Kidney glomerular epithelial cell (primary cell): Measurements from ENCODE around the gene ATAD3B.
"Not testable (repeated sequence)": the region's sequence is repeated elsewhere in the genome, so short reads cannot be mapped to it uniquely, and the experiment has no call there.

Experiments
- DNase-seq: peaks from one replicate; lab custom pipeline; 2025; lab: John Stamatoyannopoulos, UW

ATAD3B gene

GRCh38 chr1:1434131-1434823 is 37.3 kb upstream of the ATAD3B start:
- no peak for DNase-seq

- no peak for DNase-seq
Observed at GRCh38 chr1:1434824-1435105, 36.8 kb upstream of the ATAD3B start.

- no peak for DNase-seq
Observed at GRCh38 chr1:1435106-1435903, 36.3 kb upstream of the ATAD3B start, which contains the start of gene VWA1. VWA1 (plus strand) TSS chr1:1435690; CDS start chr1:1435749, 59 bp downstream.

- no peak for DNase-seq
Observed at GRCh38 chr1:1435911-1436629, 35.5 kb upstream of the ATAD3B start.

GRCh38 chr1:1436630-1437032 is 34.9 kb upstream of the ATAD3B start:
- DNase-seq, result no peak

GRCh38 chr1:1437033-1437903 is 34.3 kb upstream of the ATAD3B start:
- DNase-seq, result no peak

- peak; percentile 60 for DNase-seq
Observed at GRCh38 chr1:1437904-1438376, 33.6 kb upstream of the ATAD3B start.

- no peak for DNase-seq
Observed at GRCh38 chr1:1438531-1439381, 32.8 kb upstream of the ATAD3B start.

- no peak for DNase-seq
Observed at GRCh38 chr1:1439546-1440261, 31.9 kb upstream of the ATAD3B start.

- no peak for DNase-seq
Observed at GRCh38 chr1:1440262-1441001, 31.1 kb upstream of the ATAD3B start.

GRCh38 chr1:1441002-1441888 is 30.3 kb upstream of the ATAD3B start:
- DNase-seq, result no peak

- DNase-seq, result no peak
Observed at GRCh38 chr1:1442069-1442770, 29.3 kb upstream of the ATAD3B start.

- not testable (repeated sequence) for DNase-seq
Observed at GRCh38 chr1:1446631-1447030, 24.9 kb upstream of the ATAD3B start.

GRCh38 chr1:1449099-1449739 is 22.3 kb upstream of the ATAD3B start, which contains the start of gene ATAD3C:
ATAD3C (plus strand) TSS chr1:1449689; CDS start chr1:1450684, 995 bp downstream.
- no peak for DNase-seq

GRCh38 chr1:1450616-1451015 is 20.9 kb upstream of the ATAD3B start:
- DNase-seq, result not testable (repeated sequence)

- no peak for DNase-seq
Observed at GRCh38 chr1:1451696-1452364, 19.7 kb upstream of the ATAD3B start.

GRCh38 chr1:1452365-1452739 is 19.2 kb upstream of the ATAD3B start:
- not testable (repeated sequence) for DNase-seq
